Endodermal cell (in vitro differentiated cells): ENCODE results near the gene MFSD1. TPM values are rescaled to one million over a fixed set of nuclear protein-coding genes. Genes with fewer than 3 reads are reported as not detected.

Experiments
- DNase-seq: peaks from one replicate; pipeline ENCODE4 v3.0.0-alpha.2; 2017
- H3K27ac ChIP-seq: 2 replicates; pipeline ENCODE4 v1.5.1; 2013; ENCODE audit warnings: mild to moderate bottlenecking, low read depth, low read length, moderate library complexity
- H3K27me3 ChIP-seq: 2 replicates; pipeline ENCODE4 v1.6.1; 2013; ENCODE audit warnings: mild to moderate bottlenecking, low read length, moderate library complexity; ENCODE audit not compliant: insufficient read depth, control insufficient read depth, poor library complexity, severe bottlenecking
- H3K36me3 ChIP-seq: 2 replicates; pipeline ENCODE4 v1.7.0; 2013; ENCODE audit warnings: mild to moderate bottlenecking, low read length, moderate library complexity; ENCODE audit not compliant: control insufficient read depth, insufficient read depth
- H3K4me1 ChIP-seq: one replicate; pipeline ENCODE4 v1.7.0; 2013; ENCODE audit warnings: low read length; ENCODE audit not compliant: control insufficient read depth, insufficient read depth
- H3K4me3 ChIP-seq: 2 replicates; pipeline ENCODE4 v1.5.1; 2013; ENCODE audit warnings: mild to moderate bottlenecking, low read length, moderate library complexity
- H3K9ac ChIP-seq: 2 replicates; pipeline ENCODE4 v1.6.1; 2013; ENCODE audit warnings: mild to moderate bottlenecking, low read length, moderate library complexity; ENCODE audit not compliant: poor library complexity, severe bottlenecking; ENCODE audit errors: extremely low read depth
- H3K9me3 ChIP-seq: 2 replicates; pipeline ENCODE4 v1.6.1; 2013; ENCODE audit warnings: mild to moderate bottlenecking, low read length, moderate library complexity; ENCODE audit not compliant: control insufficient read depth
- H3K27ac Mint-ChIP-seq: 2 replicates; pipeline ENCODE4 v1.8.0; 2020; ENCODE audit warnings: mixed read lengths
- H3K27me3 Mint-ChIP-seq: 2 replicates; pipeline ENCODE4 v1.8.0; 2021; ENCODE audit warnings: mild to moderate bottlenecking, mixed read lengths; ENCODE audit not compliant: insufficient read depth
- H3K36me3 Mint-ChIP-seq: 2 replicates; pipeline ENCODE4 v1.8.0; 2020; ENCODE audit warnings: low read depth, mixed read lengths
- H3K4me1 Mint-ChIP-seq: 2 replicates; pipeline ENCODE4 v1.8.0; 2020; ENCODE audit warnings: mixed read lengths
- H3K4me3 Mint-ChIP-seq: 2 replicates; pipeline ENCODE4 v1.8.0; 2020; ENCODE audit warnings: mild to moderate bottlenecking, moderate library complexity, mixed read lengths
- H3K9me3 Mint-ChIP-seq: 2 replicates; pipeline ENCODE4 v1.8.0; 2020; ENCODE audit warnings: mild to moderate bottlenecking, mixed read lengths
- CTCF ChIP-seq: fragments of 200-600 bp; sonication (generic); conservative IDR thresholded peaks from 2 replicates; pipeline ENCODE4 v1.5.0; 2021; ENCODE audit warnings: antibody characterized with exemption, mild to moderate bottlenecking
- WGBS, 2 experiments: methylation state at CpG; one replicate each; pipeline versions ENCODE4 v1.1.5 to v1.1.7; 2013; ENCODE audit warnings: missing lambda C conversion rate in 2 of 2, mixed read lengths in 1 of 2; ENCODE audit not compliant: insufficient coverage in 1 of 2, insufficient read length in 1 of 2; 5-methylcytosine and 5-hydroxymethylcytosine counted together
- total RNA-seq, 2 donors: library from RNA; stranded (reverse); fragmentation: NEBNext Ultra II Directional in 1 of 2; extraction: Animal tissue kit (Norgen Biotek cat#: 25700) in 1 of 2; gene quantifications; 2 replicates in 1 of 2; 3 replicates in 1 of 2; pipeline ENCODE4 v1.2.1, GENCODE V29; 2021

The MFSD1 gene
- total RNA-seq, 2 donors from 2014 or later, result 11.7 to 13.4 TPM

- H3K4me1 Mint-ChIP-seq, result no peaks in the 10 kb centered on the region
- H3K4me3 Mint-ChIP-seq, result no peak overlapping the region
- H3K27ac Mint-ChIP-seq, result no peak overlapping the region
Measured at GRCh38 chr3:158821847-158822246, 20.0 kb downstream of the MFSD1 start.

GRCh38 chr3:158823426-158823825 lies 21.6 kb downstream of the MFSD1 start:
- no peaks in the 10 kb centered on the region for H3K27me3 Mint-ChIP-seq
- no peaks in the 10 kb centered on the region for H3K9me3 ChIP-seq
- no peak for DNase-seq
- no peaks in the 10 kb centered on the region for H3K4me1 ChIP-seq
- 80 to 98% methylated on average over 1 to 4 of the region's 4 CpGs for WGBS, 2 experiments
- H3K36me3 ChIP-seq, result peaks cover 13% of the 10 kb centered on the region
- H3K4me1 Mint-ChIP-seq, result no peaks in the 10 kb centered on the region
- no peak overlapping the region for H3K4me3 Mint-ChIP-seq
- H3K9me3 Mint-ChIP-seq, result no peaks in the 10 kb centered on the region
- no peaks in the 10 kb centered on the region for H3K36me3 Mint-ChIP-seq
- H3K27ac ChIP-seq, result no peak overlapping the region
- H3K27ac Mint-ChIP-seq, result no peak overlapping the region
- no peak for TF ChIP-seq CTCF
- no peak overlapping the region for H3K9ac ChIP-seq
- no peak overlapping the region for H3K4me3 ChIP-seq
- H3K27me3 ChIP-seq, result no peaks in the 10 kb centered on the region

More at GRCh38 chr3:158821847-158822246, 20.0 kb downstream of the MFSD1 start:
- Histone ChIP-seq H3K4me1 (no peaks in the 10 kb centered on the region), H3K9ac (no peak overlapping the region), H3K36me3 (peaks cover 13% of the 10 kb centered on the region), H3K27ac (no peak overlapping the region), H3K4me3 (no peak overlapping the region), H3K27me3 (no peaks in the 10 kb centered on the region), H3K9me3 (no peaks in the 10 kb centered on the region)
- Mint-ChIP-seq H3K27me3 (no peaks in the 10 kb centered on the region), H3K9me3 (no peaks in the 10 kb centered on the region), H3K36me3 (no peaks in the 10 kb centered on the region)
- WGBS, 2 experiments, result 92 to 100% methylated on average over 2 to 4 of the region's 5 CpGs
- no peak for DNase-seq
- TF ChIP-seq CTCF, result no peak

- no peak overlapping the region for H3K4me3 ChIP-seq
- H3K9ac ChIP-seq, result no peak overlapping the region
- H3K27ac ChIP-seq, result no peak overlapping the region
- TF ChIP-seq CTCF, result no peak
- H3K27ac Mint-ChIP-seq, result no peak overlapping the region
- H3K9me3 ChIP-seq, result peaks cover 4% of the 10 kb centered on the region
- no peaks in the 10 kb centered on the region for H3K4me1 Mint-ChIP-seq
- peaks cover 22% of the 10 kb centered on the region for H3K36me3 ChIP-seq
- no peak for DNase-seq
- no peaks in the 10 kb centered on the region for H3K27me3 ChIP-seq
- H3K27me3 Mint-ChIP-seq, result no peaks in the 10 kb centered on the region
- 100% methylated on average over 1 of the region's 3 CpGs; no CpG with 5 or more reads in 1 of the 2 experiments for WGBS, 2 experiments
- peaks cover 7% of the 10 kb centered on the region for H3K36me3 Mint-ChIP-seq
- H3K9me3 Mint-ChIP-seq, result no peaks in the 10 kb centered on the region
- no peak overlapping the region for H3K4me3 Mint-ChIP-seq
- no peaks in the 10 kb centered on the region for H3K4me1 ChIP-seq
Measured at GRCh38 chr3:158827773-158828172, 25.9 kb downstream of the MFSD1 start.
